Stomach (tissue), 4 donors: ENCODE data around the gene ARHGAP32.

ENCODE experiments used
- POLR2A ChIP-seq, 4 donors: fragments of 450-650 bp; IDR thresholded peaks; one replicate each; pipeline ENCODE4 v1.6.1; 2016; ENCODE audit warnings: antibody characterized with exemption in 4 of 4, control low read depth in 2 of 4, mild to moderate bottlenecking in 1 of 4, moderate library complexity in 1 of 4
- POLR2AphosphoS5 ChIP-seq, 3 donors: sonication (generic); formaldehyde crosslinking; IDR thresholded peaks; one replicate each; pipeline ENCODE4 v1.6.1; 2016; ENCODE audit warnings: antibody characterized with exemption in 3 of 3

GRCh38 chr11:128942817-128943427 is 249.2 kb downstream of the ARHGAP32 start, which contains the start of gene TP53AIP1:
- TF ChIP-seq POLR2AphosphoS5 (IDR thresholded peaks at IDR 0.05) = no peak
- no peak for TF ChIP-seq POLR2A (IDR thresholded peaks at IDR 0.05)
